Liver (tissue), 3 donors: Measurements from ENCODE around the gene CFAP206.

Experiments used
- CTCF ChIP-seq: fragments of 150-350 bp; IDR thresholded peaks from 2 replicates; pipeline ENCODE4 v1.5.1; 2017; ENCODE audit warnings: improper control_type of control experiment, low read depth, low read length; ENCODE audit not compliant: missing input control
- GABPA ChIP-seq, 2 donors: IDR thresholded peaks in 1 of 2; conservative IDR thresholded peaks in 1 of 2; 2 replicates each; pipeline ENCODE4 v1.6.1; 2016; ENCODE audit warnings: antibody characterized with exemption in 2 of 2, mild to moderate bottlenecking in 1 of 2, moderate library complexity in 1 of 2
- MAX ChIP-seq: IDR thresholded peaks from 2 replicates; pipeline ENCODE4 v1.6.1; 2016; ENCODE audit warnings: antibody characterized with exemption
- RXRA ChIP-seq, 2 donors: IDR thresholded peaks; 2 replicates each; pipeline ENCODE4 v1.6.1; 2017 to 2018; ENCODE audit warnings: antibody characterized with exemption in 2 of 2, mild to moderate bottlenecking in 1 of 2
- SP1 ChIP-seq: IDR thresholded peaks from 2 replicates; pipeline ENCODE4 v1.6.1; 2018; ENCODE audit warnings: antibody characterized with exemption, mild to moderate bottlenecking
- ZBTB33 ChIP-seq: IDR thresholded peaks from 2 replicates; pipeline ENCODE4 v1.6.1; 2016; ENCODE audit warnings: antibody characterized with exemption
- donor health status: healthy.
- donor health status: healthy.

- TF ChIP-seq GABPA (IDR thresholded peaks at IDR 0.05 in 1 of 2, conservative IDR thresholded peaks at IDR 0.05 in 1 of 2) (no peak), CTCF (no peak), ZBTB33 (no peak), SP1 (no peak), RXRA (IDR thresholded peaks at IDR 0.05) (no peak), MAX (no peak)
These were observed 74.6 kb downstream of the CFAP206 start for GRCh38 chr6:87482366-87482765.
